Posterior cingulate gyrus (tissue), 11 donors: ENCODE data around the gene LHFPL6.

Experiments used
- DNase-seq, 10 donors: peaks; one replicate each; pipeline versions ENCODE4 v3.0.0 to v3.0.0-alpha.2; 2020 to 2021; ENCODE audit warnings: mixed read lengths in 3 of 10
- intact Hi-C: fragments of 100-400 bp; cut with DNase I; formaldehyde crosslinking; loops from one replicate; pipeline ENCODE4 v1.15.1; 2023

LHFPL6 gene

DNA sequence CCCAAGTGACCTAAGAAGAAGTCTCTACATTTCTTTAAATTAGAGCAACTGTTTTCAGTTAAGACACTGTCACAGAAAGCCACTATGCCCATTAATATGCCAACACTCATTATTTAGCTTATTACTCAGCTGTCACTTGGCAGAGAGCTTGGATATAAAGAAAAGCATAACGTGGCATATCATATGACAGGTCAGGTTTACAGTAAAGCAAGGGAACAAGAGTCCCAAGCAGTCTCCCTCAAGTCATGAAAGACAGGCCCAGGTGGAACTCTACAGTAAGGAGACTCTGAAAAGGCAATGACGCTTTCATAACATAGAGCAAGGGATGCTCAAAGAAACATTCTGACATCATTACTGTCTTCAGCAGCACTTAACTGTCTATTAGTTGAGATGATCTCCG, 6.3 kb downstream of the LHFPL6 start:
- intact Hi-C loops: no loop called here
- no peak for DNase-seq

DNA sequence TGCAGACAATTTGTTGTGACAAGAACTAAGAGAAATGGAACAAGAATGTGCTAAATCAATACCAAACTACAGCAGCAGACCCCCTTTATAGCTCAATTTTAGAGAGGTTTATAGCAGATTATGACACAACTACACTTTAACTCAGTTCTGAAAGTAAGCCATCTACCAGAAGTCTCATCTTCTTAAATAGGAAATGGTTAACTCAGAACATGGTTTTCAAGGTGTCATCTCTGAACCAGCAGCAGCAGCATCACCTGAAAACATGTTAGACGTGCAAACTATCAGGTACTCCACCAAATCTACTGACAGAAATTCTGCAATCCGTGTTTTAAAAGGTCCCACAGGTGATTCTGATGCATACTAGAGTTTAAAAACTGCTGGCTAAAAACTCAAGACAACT, 6.8 kb downstream of the LHFPL6 start:
- intact Hi-C loops: no loop called here

DNA sequence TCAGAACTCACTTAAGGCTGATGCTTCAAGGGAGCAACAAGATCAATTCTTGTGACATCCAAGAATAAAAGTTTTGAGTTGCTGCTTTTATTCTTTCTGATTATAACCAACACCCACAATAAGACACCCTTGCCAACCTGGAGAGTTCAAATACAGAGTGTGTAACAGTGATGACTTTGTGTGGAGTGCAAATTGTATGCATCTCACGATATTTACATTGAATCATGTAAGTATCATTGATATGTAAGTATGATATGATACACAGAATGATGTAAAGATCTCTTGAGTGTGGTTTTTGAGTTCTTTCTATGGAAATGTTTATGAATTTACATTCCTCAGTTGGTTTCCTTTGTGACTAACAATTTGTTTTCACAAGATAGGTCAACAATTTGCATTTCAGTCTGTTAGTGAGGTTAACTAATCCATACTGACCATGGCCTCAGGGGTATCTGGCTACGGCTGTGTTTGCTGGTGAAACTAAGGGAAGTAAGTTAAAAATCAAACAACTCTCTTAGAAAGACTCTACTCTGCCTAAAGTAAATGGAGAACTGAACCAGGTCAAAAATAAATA, 12.4 kb downstream of the LHFPL6 start:
- DNase-seq: no peak
- intact Hi-C loops: no loop called here

More for the DNA sequence above, 6.8 kb downstream of the LHFPL6 start:
- DNase-seq: no peak

DNA sequence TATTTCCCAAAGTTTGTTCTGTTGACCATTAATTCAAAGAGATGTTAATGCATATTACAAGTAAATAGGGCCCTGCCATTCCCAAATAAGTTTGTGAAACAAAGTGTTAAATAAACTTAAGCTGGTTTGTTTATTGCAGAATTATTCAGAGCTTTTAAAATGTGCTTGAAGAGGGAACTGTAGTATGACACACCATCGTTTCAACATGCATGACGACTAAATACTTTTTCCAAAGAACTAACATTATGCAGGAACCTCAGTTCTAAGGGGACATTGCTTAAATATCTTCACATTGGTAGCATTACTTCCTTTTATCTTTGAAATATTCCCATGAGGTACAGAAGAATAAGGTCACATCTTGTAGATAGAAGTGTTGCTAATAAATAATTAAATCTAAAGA, 14.6 kb downstream of the LHFPL6 start:
- no peak for DNase-seq
- intact Hi-C loops: no loop called here

DNA sequence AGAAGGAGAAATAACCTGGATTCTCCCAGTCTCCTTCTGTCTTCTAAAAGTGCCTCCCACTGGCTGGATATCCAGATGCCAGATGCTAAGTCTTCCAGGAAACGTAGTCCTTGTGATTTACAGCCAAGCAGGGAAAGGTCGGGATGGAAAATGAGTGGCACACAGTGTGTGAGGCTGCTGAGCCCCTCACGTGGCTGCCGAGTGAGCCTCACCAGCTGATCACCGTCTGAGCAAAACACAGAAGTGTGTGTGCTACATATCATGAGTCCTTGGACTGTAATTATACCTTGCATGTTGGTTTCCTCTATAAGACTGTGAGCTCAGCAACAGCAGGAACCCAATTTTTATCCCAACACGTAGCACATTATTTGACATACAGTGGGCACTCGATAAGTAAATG, 15.1 kb downstream of the LHFPL6 start:
- intact Hi-C loops: no loop called here
- no peak for DNase-seq

DNA sequence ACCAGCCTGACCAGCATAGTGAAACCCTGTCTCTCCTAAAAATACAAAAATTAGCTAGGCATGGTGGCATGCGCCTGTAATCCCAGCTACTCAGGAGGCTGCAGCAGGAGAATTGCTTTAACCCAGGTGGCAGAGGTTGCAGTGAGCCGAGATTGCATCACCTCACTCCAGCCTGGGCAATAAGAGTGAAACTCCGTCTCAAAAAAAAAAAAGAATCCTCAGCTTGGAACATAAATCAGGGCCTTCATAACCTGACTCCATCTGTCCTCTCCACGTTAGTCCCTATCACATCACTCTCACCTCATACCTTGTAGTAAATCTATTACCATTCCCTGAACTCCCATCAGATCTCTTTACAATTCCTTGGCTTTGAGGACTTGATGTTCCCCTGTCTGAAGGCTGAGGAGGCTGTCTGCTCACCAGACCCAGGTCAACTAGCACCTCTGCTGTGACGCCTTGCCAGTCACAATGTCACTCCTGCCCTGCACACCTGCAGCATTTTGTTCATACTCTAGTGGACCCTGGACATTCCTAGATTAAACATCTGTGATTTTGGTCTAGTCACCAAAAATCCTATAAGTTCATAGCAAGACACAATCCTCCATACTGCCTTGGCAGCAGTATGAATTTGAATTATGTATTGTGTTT, 15.9 kb downstream of the LHFPL6 start:
- DNase-seq: peak in 1 of 10 donors; percentile 73
- intact Hi-C loops: no loop called here

DNA sequence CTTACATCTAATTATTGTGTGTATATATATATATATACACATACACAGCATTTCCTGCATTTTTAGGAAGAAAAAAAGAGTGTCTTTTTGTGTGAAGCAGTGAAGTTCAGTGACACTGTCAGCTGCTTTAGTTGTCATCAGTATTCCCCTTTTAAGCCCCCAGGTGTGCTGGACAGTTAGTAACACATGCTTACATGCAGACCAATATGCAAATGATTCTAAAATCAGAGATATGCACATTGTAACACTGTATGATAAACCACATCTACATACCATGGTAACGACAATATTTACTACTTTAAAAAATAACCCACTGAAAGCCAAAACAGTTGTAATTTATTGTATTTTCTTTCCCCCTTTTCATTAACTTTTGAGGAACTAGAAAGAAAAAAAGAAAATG, 16.8 kb downstream of the LHFPL6 start:
- DNase-seq: no peak
- intact Hi-C loops: no loop called here

DNA sequence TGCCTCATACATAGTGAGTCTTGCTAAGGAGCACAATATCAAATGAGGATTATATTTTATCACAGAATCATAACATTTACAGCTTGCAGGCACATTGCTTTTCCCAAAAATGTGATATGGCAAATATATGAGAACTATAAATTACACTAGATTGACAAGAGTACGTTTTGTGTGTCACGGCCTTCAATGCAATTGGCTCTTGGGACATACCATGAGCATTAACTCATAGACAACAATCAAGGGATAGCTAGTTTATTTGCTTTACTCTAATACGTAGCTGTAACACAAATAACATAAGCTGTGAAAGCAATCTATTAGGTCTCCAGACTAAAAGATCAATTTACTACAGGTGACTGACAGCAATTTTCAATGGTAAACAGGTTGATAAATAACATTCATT, 17.8 kb downstream of the LHFPL6 start:
- intact Hi-C loops: no loop called here
- DNase-seq: no peak

DNA sequence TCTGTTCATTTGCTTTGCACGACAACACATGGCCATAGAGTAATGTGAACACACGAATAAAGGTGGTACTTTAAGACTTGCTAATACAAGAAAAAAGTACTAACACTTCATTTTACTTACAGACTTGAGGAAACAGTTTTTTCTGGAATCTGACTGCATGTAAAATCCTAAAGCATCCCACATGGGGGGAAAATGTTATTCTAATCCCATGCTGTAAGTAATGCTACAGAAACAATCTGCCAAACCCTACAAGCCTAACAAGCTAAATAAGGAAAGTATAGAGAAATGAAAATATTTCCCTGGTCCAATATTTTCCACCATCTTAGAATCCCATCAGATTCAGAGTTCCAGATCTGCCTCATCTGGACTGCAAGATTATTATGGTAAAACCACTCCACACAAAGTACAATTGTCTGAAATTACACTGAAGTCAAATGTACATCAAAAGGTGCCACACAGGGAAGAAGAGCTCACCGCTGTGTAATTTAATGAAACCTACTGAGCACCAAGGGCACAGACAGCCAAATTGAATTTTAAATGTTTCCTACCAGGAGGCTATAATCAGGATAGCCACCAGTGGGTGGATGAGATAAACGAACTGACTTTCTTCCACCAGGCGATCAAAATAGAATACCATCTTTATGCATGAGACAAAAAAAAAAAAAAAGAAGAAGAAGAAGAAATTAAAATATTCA, 22.0 kb downstream of the LHFPL6 start:
- DNase-seq: no peak
- intact Hi-C loops: no loop called here

DNA sequence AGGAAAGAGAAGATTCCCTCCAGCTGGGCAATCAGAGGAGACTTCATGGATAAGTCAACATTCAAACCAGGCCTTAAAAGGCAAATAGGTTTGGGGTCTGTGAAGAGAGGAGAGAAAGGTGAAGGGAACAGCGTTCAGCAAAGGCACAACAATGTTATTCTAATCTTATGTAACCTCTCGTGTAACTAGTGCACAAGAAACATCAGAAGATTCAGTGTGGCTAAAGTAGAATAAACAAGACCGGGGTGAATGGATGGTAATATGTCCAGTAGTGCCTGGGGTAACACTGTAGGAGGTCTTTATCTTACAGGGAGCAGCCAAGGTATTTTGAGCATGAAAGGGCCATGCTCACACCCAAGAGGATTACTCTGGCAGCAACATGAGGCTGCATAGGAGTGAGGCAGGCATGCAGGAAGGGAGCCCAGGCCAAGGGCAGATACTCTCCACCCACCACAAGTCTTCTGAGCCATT, 24.1 kb downstream of the LHFPL6 start:
- intact Hi-C loops: no loop called here

DNA sequence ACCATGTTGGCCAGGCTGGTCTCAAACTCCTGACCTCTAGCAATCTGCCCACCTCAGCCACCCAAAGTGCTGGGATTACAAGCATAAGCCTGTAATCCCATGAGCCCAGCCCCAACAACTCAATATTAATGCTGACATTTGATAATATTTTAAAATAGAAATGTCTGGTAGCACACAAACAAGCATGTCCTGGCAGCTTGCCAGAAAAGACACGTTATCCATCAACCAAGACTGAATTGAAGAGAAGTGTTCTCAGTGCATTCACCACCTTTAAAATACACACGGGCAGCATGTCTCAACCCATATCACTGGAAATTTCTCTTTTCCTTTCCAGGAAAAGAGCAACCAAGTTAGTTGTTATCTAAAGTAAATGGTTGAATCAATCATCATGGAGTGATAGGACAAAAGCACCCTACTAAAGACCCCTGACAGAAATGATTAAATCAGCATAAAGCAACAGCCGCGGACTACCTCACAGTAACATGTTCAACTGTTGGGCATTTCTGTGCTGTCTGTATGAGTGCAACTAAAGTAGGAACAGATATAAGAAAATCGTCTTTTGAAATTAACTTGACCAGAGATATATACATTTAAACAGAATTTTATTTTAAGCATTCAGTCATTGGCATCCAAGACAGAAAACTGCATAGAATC, 25.0 kb downstream of the LHFPL6 start:
- intact Hi-C loops: no loop called here
- DNase-seq: no peak

More for the DNA sequence above, 24.1 kb downstream of the LHFPL6 start:
- no peak for DNase-seq

DNA sequence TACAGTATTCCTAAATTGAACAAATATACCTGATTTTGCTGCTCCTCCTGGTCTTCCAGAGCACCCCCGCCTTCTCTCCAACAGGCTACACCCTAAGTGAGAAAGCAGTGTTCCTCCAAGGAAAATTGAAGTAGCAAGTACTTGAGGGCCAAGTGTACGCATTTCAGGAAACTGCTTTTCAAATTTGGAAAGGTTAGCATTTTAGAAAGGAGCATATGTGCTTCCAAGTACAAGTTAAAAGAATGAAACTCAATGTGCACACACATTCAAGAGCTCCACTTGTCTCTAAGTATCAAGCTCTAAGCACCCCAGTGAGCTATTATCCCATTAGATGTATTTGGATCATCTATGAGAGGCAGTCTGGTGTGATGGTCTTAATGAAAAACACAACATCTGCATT, 25.8 kb downstream of the LHFPL6 start:
- no peak for DNase-seq
- intact Hi-C loops: no loop called here

DNA sequence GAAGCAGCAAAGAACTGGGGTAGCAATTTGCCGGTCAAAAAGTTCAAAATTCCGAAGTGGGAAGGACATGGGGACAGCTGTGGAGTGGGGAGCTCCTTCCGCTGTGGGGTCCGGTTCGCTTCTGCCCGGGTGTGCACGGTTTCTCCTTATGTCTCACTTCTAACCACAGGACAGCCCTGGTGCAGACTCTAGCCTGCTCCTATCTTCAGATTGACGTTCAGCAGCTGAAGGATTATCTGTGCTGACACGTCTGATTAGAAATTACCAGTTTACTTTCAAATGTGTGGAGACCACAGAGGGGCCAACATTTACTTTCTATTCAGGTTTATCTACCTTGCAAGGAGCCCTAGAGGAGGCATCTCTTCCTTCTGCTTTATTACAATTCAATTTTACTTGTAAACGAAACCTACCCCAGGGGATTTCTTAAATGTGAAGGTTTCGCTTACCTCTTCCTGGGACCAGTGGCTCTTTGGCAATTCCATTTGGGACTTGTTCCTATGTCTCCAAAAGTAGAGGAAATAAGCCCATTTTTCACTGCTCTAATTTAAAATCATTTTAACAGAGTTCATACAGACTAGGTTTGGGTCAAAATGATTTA, 27.3 kb downstream of the LHFPL6 start:
- intact Hi-C loops: no loop called here
- no peak for DNase-seq

DNA sequence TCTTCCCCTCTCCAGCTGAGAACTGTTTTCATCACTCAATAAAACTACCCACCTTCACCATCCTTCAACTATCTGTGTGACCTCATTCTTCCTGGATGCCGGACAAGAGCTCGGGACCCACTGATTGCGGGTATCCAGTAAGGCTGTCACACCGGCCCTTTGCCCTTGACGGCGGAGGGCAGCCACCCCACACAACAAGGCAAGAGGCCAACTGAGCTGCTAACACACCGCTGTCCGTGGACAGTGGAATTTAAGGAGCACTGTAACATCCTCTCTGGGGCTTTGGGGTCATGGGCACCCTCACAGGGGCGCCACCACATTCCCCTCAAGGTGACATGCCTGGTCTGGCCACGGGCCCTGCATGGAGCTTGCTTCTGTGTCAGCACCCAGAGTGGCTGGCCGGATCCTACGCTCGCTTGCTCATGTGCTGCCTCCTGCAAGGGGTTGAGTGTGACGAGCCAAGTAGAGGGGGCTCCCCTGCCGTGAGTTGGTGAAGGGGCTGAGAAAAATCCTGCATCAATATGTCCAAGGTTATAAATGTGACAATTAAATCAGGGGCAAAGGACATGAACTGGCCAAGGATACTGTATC, 31.4 kb downstream of the LHFPL6 start:
- DNase-seq: no peak
- intact Hi-C loops: no loop called here

DNA sequence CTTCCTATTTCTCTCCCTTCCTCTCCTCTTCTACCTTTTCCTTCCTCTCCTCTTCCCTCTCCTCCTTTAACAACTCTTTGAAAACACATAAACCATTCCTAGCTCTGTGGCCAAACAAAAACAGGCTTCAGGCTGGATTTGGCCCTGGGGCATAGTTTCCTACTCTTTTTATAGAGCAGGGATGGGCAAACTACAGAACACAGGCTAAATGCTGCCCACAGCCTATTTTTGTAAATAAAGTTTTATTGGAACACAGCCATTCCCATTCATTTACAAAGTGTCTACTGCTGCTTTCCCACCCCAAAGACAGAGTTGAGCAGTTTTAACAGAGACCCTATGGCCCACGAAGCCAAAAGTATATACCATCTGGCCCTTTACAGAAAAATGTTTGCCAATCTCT, 35.4 kb downstream of the LHFPL6 start:
- intact Hi-C loops: no loop called here
- no peak for DNase-seq

DNA sequence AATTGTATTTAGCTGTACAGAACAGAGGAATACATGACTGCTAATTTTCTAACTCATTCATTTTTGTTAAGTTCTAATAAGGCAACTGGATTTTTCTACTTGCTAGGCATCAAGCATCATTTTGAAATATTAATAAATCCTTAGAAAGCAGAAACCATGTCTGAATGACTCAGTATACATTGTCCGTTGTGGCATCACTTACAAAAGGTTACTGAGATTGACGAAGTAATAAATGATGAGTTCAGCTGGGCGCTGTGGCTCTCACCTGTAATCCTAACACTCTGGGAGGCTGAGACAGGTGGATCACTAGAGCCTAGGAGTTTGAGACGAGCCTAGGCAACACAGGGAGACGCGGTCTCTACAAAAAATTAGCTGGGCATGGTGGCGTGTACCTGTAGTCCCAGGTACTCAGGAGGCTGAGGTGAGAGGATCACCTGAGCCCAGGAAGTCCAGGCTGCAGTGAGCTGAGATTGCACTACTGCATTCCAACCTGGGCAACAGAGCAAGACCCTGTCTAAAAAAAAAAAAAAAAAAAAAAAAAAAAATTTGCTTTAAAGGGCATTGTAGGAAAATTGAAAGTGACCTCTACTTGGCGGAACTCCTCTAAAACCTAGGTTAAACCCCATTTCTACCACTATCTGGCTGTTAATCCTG, 36.6 kb downstream of the LHFPL6 start:
- intact Hi-C loops: no loop called here

DNA sequence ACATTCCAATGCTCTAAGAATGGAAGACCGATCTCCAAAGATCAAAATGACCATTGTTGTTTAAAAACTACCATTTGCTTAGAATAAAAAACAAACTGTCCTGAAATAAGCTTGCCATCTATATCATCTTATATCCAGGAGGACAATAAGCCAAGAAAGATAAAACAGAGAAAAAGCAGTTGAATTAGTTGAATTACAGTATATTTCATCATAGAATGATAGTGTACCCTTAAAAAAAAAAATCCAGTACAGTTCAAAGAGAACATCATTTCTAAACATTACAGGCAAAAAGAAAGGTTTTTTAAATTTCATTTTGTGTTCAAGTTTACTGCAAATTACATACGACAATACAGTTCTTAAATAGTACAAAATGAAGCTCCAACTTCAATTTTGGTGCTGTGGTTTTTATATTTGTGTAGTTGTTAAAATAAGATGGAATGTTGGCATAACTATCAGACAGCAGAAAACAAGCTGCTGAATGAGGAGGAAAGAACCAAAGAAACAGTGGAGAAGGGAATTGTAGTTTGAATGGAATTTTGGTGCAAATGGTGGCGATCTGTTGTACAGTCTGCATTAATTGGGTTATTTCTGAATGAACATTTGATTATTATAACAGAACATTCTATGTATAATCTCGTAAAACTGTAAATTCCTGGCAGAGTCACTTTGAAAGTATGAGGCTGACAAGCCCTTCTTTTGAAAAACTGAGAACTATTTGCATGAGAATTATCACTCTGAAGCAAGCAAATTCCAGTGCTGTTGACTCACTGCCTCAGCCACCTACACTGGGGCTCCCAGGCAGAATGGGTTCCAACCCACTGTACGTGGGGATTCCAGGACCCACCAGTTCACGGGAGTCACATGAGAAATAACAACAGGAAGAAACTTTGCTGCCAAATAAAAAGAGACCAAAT, 37.7 kb downstream of the LHFPL6 start:
- DNase-seq: peak in 1 of 10 donors; percentile 65
- intact Hi-C loops: no loop called here

More for the DNA sequence above, 36.6 kb downstream of the LHFPL6 start:
- no peak for DNase-seq

DNA sequence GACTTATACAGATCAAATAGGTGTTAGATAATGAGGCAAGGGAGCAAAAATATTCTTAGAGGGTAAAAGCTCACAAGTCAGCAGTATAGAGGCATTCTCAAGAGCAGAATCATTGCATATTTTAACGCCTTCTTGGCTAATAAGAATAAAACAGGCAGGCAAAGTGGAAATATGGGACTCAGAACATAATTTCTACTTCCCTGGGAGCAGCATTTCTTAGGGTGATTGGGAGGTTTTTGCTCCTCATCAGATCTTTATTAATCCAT, 39.6 kb downstream of the LHFPL6 start:
- DNase-seq: no peak

DNA sequence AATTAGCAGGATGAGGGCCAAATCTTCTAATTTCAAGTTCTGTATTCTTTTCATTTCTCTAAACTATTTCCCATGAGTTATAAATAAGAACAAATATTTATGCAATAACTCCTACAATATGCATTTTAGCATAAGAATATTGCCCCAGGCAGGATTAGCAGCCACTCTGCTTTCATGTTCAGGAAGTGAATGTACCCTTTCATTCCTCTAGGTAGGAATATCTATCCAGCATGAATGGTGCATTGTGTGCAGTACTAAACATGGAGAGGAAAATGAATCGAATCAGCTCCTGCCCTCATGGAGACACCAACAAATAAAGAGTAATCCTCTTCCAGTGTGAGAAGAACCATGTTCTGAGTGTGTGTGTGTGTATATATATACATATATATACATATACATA, 41.0 kb downstream of the LHFPL6 start:
- intact Hi-C loops: no loop called here
- no peak for DNase-seq

More for the DNA sequence above, 39.6 kb downstream of the LHFPL6 start:
- intact Hi-C loops: no loop called here
